CD14-positive monocyte (primary cell): ENCODE data around the gene NPLOC4. TPM values are rescaled to one million over a fixed set of nuclear protein-coding genes. Genes with fewer than 3 reads are reported as not detected.

Experiments used
- DNase-seq, 3 donors: peaks; one replicate each; pipeline ENCODE4 v3.0.0-alpha.2; 2011 to 2022
- H2AFZ ChIP-seq: 2 replicates; pipeline ENCODE4 v1.6.0; 2012; ENCODE audit warnings: mild to moderate bottlenecking, low read depth, low read length, inconsistent platforms; ENCODE audit not compliant: insufficient read depth, poor library complexity, severe bottlenecking
- H3K27ac ChIP-seq, 2 donors: 1 replicate in 1 of 2; 2 replicates in 1 of 2; pipeline ENCODE4 v1.5.1; 2012 to 2013; ENCODE audit warnings: low read length in 2 of 2, control low read depth in 1 of 2, inconsistent platforms in 1 of 2, low read depth in 1 of 2, mild to moderate bottlenecking in 1 of 2
- H3K27me3 ChIP-seq, 2 donors: one replicate each; pipeline versions ENCODE4 v1.6.0 to v1.6.1; 2011 to 2013; ENCODE audit warnings: low read length in 2 of 2; ENCODE audit not compliant: control insufficient read depth in 2 of 2, insufficient read depth in 2 of 2
- H3K36me3 ChIP-seq, 2 donors: replicated peaks in 1 of 2; 1 replicate in 1 of 2; 2 replicates in 1 of 2; pipeline versions ENCODE4 v1.5.1 to v1.6.1; 2012 to 2013; ENCODE audit warnings: low read length in 2 of 2, control low read depth in 1 of 2, inconsistent platforms in 1 of 2, mild to moderate bottlenecking in 1 of 2; ENCODE audit not compliant: insufficient read depth in 2 of 2, control insufficient read depth in 1 of 2
- H3K4me1 ChIP-seq, 2 donors: 1 replicate in 1 of 2; 2 replicates in 1 of 2; pipeline versions ENCODE4 v1.5.1 to v1.6.1; 2012 to 2013; ENCODE audit warnings: low read length in 2 of 2, control low read depth in 1 of 2, inconsistent platforms in 1 of 2, mild to moderate bottlenecking in 1 of 2, moderate library complexity in 1 of 2; ENCODE audit not compliant: insufficient read depth in 2 of 2, control insufficient read depth in 1 of 2
- H3K4me2 ChIP-seq: replicated peaks from 2 replicates; pipeline ENCODE3; 2012; ENCODE audit warnings: low read length, moderate library complexity, mild to moderate bottlenecking; ENCODE audit not compliant: poor library complexity, severe bottlenecking; ENCODE audit errors: extremely low read depth
- H3K4me3 ChIP-seq, 3 experiments: fragments of 200-600 bp in 1 of 3; sonication (generic) in 1 of 3; replicated peaks in 1 of 3; 1 replicate in 2 of 3; 2 replicates in 1 of 3; pipeline ENCODE4 v1.5.1; 2011 to 2013; ENCODE audit warnings: low read length in 3 of 3, mild to moderate bottlenecking in 3 of 3, control low read depth in 2 of 3, low read depth in 2 of 3, inconsistent platforms in 1 of 3, moderate library complexity in 1 of 3
- H3K79me2 ChIP-seq: 2 replicates; pipeline ENCODE4 v1.6.0; 2012; ENCODE audit warnings: mild to moderate bottlenecking, control low read depth, inconsistent platforms, low read length, moderate library complexity; ENCODE audit not compliant: insufficient read depth
- H3K9ac ChIP-seq: 2 replicates; pipeline ENCODE4 v1.6.0; 2017; ENCODE audit warnings: low read length, mild to moderate bottlenecking; ENCODE audit not compliant: insufficient read depth, poor library complexity, severe bottlenecking
- H3K9me3 ChIP-seq, 2 donors: replicated peaks in 1 of 2; 1 replicate in 1 of 2; 2 replicates in 1 of 2; pipeline versions ENCODE4 v1.5.1 to v1.6.1; 2012 to 2013; ENCODE audit warnings: low read length in 2 of 2, control low read depth in 1 of 2; ENCODE audit not compliant: control insufficient read depth in 1 of 2, insufficient read depth in 1 of 2
- H4K20me1 ChIP-seq: 2 replicates; pipeline ENCODE4 v1.6.0; 2012; ENCODE audit warnings: mild to moderate bottlenecking, low read length, control low read depth, moderate library complexity; ENCODE audit not compliant: insufficient read depth
- H3K27ac Mint-ChIP-seq, 7 donors: one replicate each; pipeline ENCODE4 v1.8.0; 2020; ENCODE audit warnings: mild to moderate bottlenecking in 7 of 7, mixed read lengths in 7 of 7, moderate library complexity in 6 of 7, inconsistent platforms in 2 of 7
- H3K27me3 Mint-ChIP-seq, 3 donors: one replicate each; pipeline ENCODE4 v1.8.0; 2021 to 2022; ENCODE audit warnings: low read depth in 3 of 3, mild to moderate bottlenecking in 3 of 3, mixed read lengths in 3 of 3, moderate library complexity in 3 of 3, inconsistent platforms in 1 of 3
- H3K36me3 Mint-ChIP-seq, 2 donors: one replicate each; pipeline ENCODE4 v1.8.0; 2020; ENCODE audit warnings: mixed read lengths in 2 of 2, inconsistent platforms in 1 of 2, mild to moderate bottlenecking in 1 of 2
- H3K4me1 Mint-ChIP-seq: one replicate; pipeline ENCODE4 v1.8.0; 2020; ENCODE audit warnings: mild to moderate bottlenecking, mixed read lengths
- H3K4me3 Mint-ChIP-seq, 2 donors: one replicate each; pipeline ENCODE4 v1.8.0; 2020; ENCODE audit warnings: mild to moderate bottlenecking in 2 of 2, mixed read lengths in 2 of 2, moderate library complexity in 1 of 2
- H3K9me3 Mint-ChIP-seq, 7 donors: one replicate each; pipeline ENCODE4 v1.8.0; 2020 to 2022; ENCODE audit warnings: mixed read lengths in 7 of 7, mild to moderate bottlenecking in 6 of 7, moderate library complexity in 6 of 7, inconsistent platforms in 2 of 7
- WGBS: methylation state at CpG from one replicate; pipeline ENCODE4 v1.1.5; 2013; ENCODE audit warnings: missing lambda C conversion rate; ENCODE audit not compliant: insufficient coverage; 5-methylcytosine and 5-hydroxymethylcytosine counted together
- intact Hi-C, 2 donors: fragments of 100-400 bp; cut with micrococcal nuclease; formaldehyde crosslinking; loops; one replicate each; pipeline versions ENCODE4 v1.15.0 to v1.15.1; 2023
- polyA plus RNA-seq, 3 donors: library from polyadenylated mRNA; depleted of rRNA in 1 of 3; unstranded in 2 of 3; stranded (reverse) in 1 of 3; fragments of 300-500 nt in 2 of 3; fragments of >200 nt in 1 of 3; fragmentation: Illumina TruSeq in 2 of 3; gene quantifications; 1 replicate in 2 of 3; 2 replicates in 1 of 3; pipeline ENCODE4 v1.2.3, GENCODE V29; 2012 to 2021
- TF ChIP-seq, protein P1 (sequence below): fragments of 200-600 bp; IDR thresholded peaks from one replicate; pipeline ENCODE4 v1.8.0; 2022; ENCODE audit warnings: antibody characterized with exemption, mild to moderate bottlenecking

NPLOC4 gene
- polyA plus RNA-seq, 3 donors: 92.1 to 112 (median 106) TPM

DNA sequence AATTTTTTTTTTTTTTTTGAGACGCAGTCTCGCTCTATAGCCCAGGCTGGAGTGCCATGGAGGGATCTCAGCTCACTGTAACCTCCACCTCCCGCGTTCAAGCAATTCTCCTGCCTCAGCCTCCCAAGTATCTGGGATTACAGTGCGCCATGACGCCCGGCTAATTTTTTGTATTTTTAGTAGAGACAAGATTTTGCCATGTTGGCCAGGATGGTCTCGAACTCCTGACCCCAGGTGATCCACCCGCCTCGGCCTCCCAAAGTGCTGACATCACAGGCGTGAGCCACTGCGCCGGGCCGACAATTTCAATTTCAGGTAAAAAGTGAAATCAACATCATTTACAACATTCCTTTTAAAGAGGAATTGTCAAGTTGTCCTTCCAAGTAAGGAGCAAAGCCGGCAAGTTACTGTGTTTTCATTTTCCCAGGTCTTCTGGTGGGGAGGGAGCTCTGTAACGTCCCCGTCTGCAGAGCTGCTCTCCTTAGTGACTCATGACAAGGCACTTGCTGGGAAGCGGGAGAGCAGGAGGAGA lies 873 bp downstream of the NPLOC4 start:
- peak overlapping the region; percentile 87 for H3K4me2 ChIP-seq
- H3K9me3 ChIP-seq: no peaks in the 10 kb centered on the region
- DNase-seq: peak in 2 of 3 donors; percentile 15 to 53
- H3K79me2 ChIP-seq: peaks cover 56% of the 10 kb centered on the region
- peaks cover 5% of the 10 kb centered on the region in 2 donors for H3K36me3 Mint-ChIP-seq
- H2AFZ ChIP-seq: peak overlapping the region; percentile 75
- H3K9ac ChIP-seq: peak overlapping the region; percentile 83
- H3K4me3 ChIP-seq: peak overlapping the region; percentile 89 to 94 (median 94)
- H3K9me3 Mint-ChIP-seq: no peaks in the 10 kb centered on the region
- H3K27me3 Mint-ChIP-seq: peaks cover 0 to 6% (median 0%) of the 10 kb centered on the region in 3 donors
- H3K36me3 ChIP-seq: peaks cover 0 to 4% of the 10 kb centered on the region in 2 donors
- TF ChIP-seq, protein P1, sequence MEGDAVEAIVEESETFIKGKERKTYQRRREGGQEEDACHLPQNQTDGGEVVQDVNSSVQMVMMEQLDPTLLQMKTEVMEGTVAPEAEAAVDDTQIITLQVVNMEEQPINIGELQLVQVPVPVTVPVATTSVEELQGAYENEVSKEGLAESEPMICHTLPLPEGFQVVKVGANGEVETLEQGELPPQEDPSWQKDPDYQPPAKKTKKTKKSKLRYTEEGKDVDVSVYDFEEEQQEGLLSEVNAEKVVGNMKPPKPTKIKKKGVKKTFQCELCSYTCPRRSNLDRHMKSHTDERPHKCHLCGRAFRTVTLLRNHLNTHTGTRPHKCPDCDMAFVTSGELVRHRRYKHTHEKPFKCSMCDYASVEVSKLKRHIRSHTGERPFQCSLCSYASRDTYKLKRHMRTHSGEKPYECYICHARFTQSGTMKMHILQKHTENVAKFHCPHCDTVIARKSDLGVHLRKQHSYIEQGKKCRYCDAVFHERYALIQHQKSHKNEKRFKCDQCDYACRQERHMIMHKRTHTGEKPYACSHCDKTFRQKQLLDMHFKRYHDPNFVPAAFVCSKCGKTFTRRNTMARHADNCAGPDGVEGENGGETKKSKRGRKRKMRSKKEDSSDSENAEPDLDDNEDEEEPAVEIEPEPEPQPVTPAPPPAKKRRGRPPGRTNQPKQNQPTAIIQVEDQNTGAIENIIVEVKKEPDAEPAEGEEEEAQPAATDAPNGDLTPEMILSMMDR: no peak
- H3K27me3 ChIP-seq: no peaks in the 10 kb centered on the region
- H3K27ac ChIP-seq: peak overlapping the region; percentile 78 to 84
- intact Hi-C loops: no loop called here
- H4K20me1 ChIP-seq: peaks cover 49% of the 10 kb centered on the region
- WGBS: 44% methylated on average over 11 of the region's 18 CpGs
- H3K4me1 Mint-ChIP-seq: peaks cover 24% of the 10 kb centered on the region
- H3K4me3 Mint-ChIP-seq: peak overlapping the region; percentile 94 to 97
- H3K4me1 ChIP-seq: peaks cover 17 to 20% of the 10 kb centered on the region in 2 donors
- peak overlapping the region; percentile 86 to 96 (median 90) for H3K27ac Mint-ChIP-seq

DNA sequence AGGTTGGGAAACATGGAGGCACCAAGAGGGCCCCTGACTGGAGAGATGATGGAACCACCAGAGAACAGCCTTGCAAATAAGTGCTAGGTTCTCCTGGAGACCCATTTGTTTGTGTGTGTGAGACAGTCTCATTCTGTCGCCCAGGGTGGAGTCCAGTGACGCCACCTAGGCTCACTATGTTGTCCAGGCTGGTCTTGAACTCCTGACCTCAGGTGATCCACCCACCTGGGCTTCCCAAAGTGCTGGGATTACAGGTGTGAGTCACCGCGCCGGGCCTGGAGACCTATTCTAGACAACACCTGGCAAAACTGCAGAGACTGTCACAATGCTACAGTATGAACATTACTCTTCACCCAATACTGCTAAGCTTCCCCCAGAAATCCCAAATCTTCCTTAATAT lies 1.5 kb downstream of the NPLOC4 start:
- peaks cover 5 to 7% of the 10 kb centered on the region in 2 donors for H3K36me3 Mint-ChIP-seq
- H3K4me2 ChIP-seq: peak overlapping the region; percentile 87
- peaks cover 3 to 6% of the 10 kb centered on the region in 2 donors for H3K36me3 ChIP-seq
- peaks cover 62% of the 10 kb centered on the region for H3K79me2 ChIP-seq
- H3K9me3 Mint-ChIP-seq: no peaks in the 10 kb centered on the region
- peaks cover 24% of the 10 kb centered on the region for H3K4me1 Mint-ChIP-seq
- peak overlapping the region in 1 of 7 donors; percentile 88 for H3K27ac Mint-ChIP-seq
- intact Hi-C loops: no loop called here
- H3K9me3 ChIP-seq: no peaks in the 10 kb centered on the region
- WGBS: 100% methylated on average over 4 of the region's 5 CpGs
- H2AFZ ChIP-seq: no peak overlapping the region
- peaks cover 54% of the 10 kb centered on the region for H4K20me1 ChIP-seq
- DNase-seq: no peak
- no peaks in the 10 kb centered on the region for H3K27me3 ChIP-seq
- peak overlapping the region in 1 of 3 experiments; percentile 89 for H3K4me3 ChIP-seq
- H3K4me1 ChIP-seq: peaks cover 17 to 20% of the 10 kb centered on the region in 2 donors
- H3K4me3 Mint-ChIP-seq: peak overlapping the region in 1 of 2 donors; percentile 97
- peak overlapping the region in 1 of 2 donors; percentile 23 for H3K27ac ChIP-seq
- peaks cover 0 to 6% (median 0%) of the 10 kb centered on the region in 3 donors for H3K27me3 Mint-ChIP-seq
- H3K9ac ChIP-seq: no peak overlapping the region
- TF ChIP-seq, protein P1: no peak
